ENCODE results near the gene SND1.

Gene SND1

DNA sequence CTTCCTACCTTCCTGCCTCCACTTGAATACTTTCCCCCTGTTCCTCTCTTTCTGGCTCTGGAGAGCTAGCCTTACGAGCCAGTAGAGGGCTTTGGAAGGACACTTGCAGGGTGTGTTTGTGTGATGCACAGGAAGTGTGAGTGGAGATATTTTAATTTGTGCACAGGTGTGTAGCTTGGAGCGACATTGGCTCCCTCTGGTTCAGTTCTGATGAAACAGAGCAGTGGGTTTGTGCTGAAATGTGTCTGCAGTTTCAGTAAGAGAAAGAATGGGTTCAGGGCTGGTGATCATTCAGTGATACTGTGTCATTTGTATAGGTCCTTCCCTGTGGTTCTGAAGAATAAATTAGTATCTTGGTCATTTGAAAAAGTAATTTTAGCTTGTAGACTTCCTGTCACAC lies 86.9 kb downstream of the SND1 start:
- no peak overlapping the region for H3K27ac ChIP-seq (ENCODE audit: low read length)
- H2AFZ ChIP-seq (ENCODE audit: low read length) = no peak overlapping the region
- no peak overlapping the region for H3K4me2 ChIP-seq (ENCODE audit: low read depth, low read length)
- H3K79me2 ChIP-seq (ENCODE audit: low read length) = peaks cover 97% of the 10 kb centered on the region
- H3F3A ChIP-seq (ENCODE audit: insufficient read depth, low read length) = no peaks in the 10 kb centered on the region
- no peak for DNase-seq
- H3K9ac ChIP-seq (ENCODE audit: low read length) = no peak overlapping the region
- no peaks in the 10 kb centered on the region for H3K4me1 ChIP-seq (ENCODE audit: low read length)
- H3K9me2 ChIP-seq (replicated peaks; ENCODE audit: insufficient read depth, low read length) = no peaks in the 10 kb centered on the region
- H4K20me1 ChIP-seq (ENCODE audit: insufficient read depth, low read length) = peaks cover 22% of the 10 kb centered on the region
- no peaks in the 10 kb centered on the region for H3K9me3 ChIP-seq (replicated peaks; ENCODE audit: insufficient read depth, low read length)
- no peak overlapping the region for H3K4me3 ChIP-seq (ENCODE audit: low read length)
- H3K36me3 ChIP-seq (replicated peaks; ENCODE audit: insufficient read depth, low read length) = peaks cover 11% of the 10 kb centered on the region; the same call in 1 of the 2 replicates
- H3K27me3 ChIP-seq (replicated peaks; ENCODE audit: insufficient read depth, low read length) = no peaks in the 10 kb centered on the region
- TF ChIP-seq EZH2 (optimal IDR thresholded peaks at IDR 0.05; ENCODE audit: low read depth, low read length) = no peak
- no peak for TF ChIP-seq CTCF (IDR thresholded peaks at IDR 0.05; ENCODE audit: low read length)
- TF ChIP-seq EZH2phosphoT487 (IDR thresholded peaks at IDR 0.05; ENCODE audit: low read length) = no peak

GRCh38 chr7:127741764-127742375 lies 89.9 kb downstream of the SND1 start:
- H3K9me3 ChIP-seq (replicated peaks; ENCODE audit: insufficient read depth, low read length) = no peaks in the 10 kb centered on the region
- no peak overlapping the region for H3K9ac ChIP-seq (ENCODE audit: low read length)
- no peaks in the 10 kb centered on the region for H3K4me1 ChIP-seq (ENCODE audit: low read length)
- no peak for TF ChIP-seq EZH2 (optimal IDR thresholded peaks at IDR 0.05; ENCODE audit: low read depth, low read length)
- TF ChIP-seq CTCF (IDR thresholded peaks at IDR 0.05; ENCODE audit: low read length) = no peak
- no peak for TF ChIP-seq EZH2phosphoT487 (IDR thresholded peaks at IDR 0.05; ENCODE audit: low read length)
- no peak overlapping the region for H3K4me2 ChIP-seq (ENCODE audit: low read depth, low read length)
- H3F3A ChIP-seq (ENCODE audit: insufficient read depth, low read length) = no peaks in the 10 kb centered on the region
- DNase-seq = no peak
- H2AFZ ChIP-seq (ENCODE audit: low read length) = no peak overlapping the region
- peaks cover 100% of the 10 kb centered on the region for H3K79me2 ChIP-seq (ENCODE audit: low read length)
- 0 out of 2 replicates have a peak, but pooled peaks cover 9% of the 10 kb centered on the region for H3K36me3 ChIP-seq (replicated peaks; ENCODE audit: insufficient read depth, low read length)
- no peak overlapping the region for H3K4me3 ChIP-seq (ENCODE audit: low read length)
- peaks cover 27% of the 10 kb centered on the region for H4K20me1 ChIP-seq (ENCODE audit: insufficient read depth, low read length)
- H3K27ac ChIP-seq (ENCODE audit: low read length) = no peak overlapping the region
- H3K27me3 ChIP-seq (replicated peaks; ENCODE audit: insufficient read depth, low read length) = no peaks in the 10 kb centered on the region
- H3K9me2 ChIP-seq (replicated peaks; ENCODE audit: insufficient read depth, low read length) = no peaks in the 10 kb centered on the region

GRCh38 chr7:127745445-127745844 lies 93.5 kb downstream of the SND1 start:
- H3K27ac ChIP-seq (ENCODE audit: low read length) = no peak overlapping the region
- no peak overlapping the region for H3K9ac ChIP-seq (ENCODE audit: low read length)
- no peaks in the 10 kb centered on the region for H3K4me1 ChIP-seq (ENCODE audit: low read length)
- H2AFZ ChIP-seq (ENCODE audit: low read length) = no peak overlapping the region
- H3K27me3 ChIP-seq (replicated peaks; ENCODE audit: insufficient read depth, low read length) = no peaks in the 10 kb centered on the region
- peaks cover 100% of the 10 kb centered on the region for H3K79me2 ChIP-seq (ENCODE audit: low read length)
- H3K4me3 ChIP-seq (ENCODE audit: low read length) = no peak overlapping the region
- no peaks in the 10 kb centered on the region for H3F3A ChIP-seq (ENCODE audit: insufficient read depth, low read length)
- peaks cover 48% of the 10 kb centered on the region for H4K20me1 ChIP-seq (ENCODE audit: insufficient read depth, low read length)
- H3K9me3 ChIP-seq (replicated peaks; ENCODE audit: insufficient read depth, low read length) = no peaks in the 10 kb centered on the region
- no peak for TF ChIP-seq EZH2phosphoT487 (IDR thresholded peaks at IDR 0.05; ENCODE audit: low read length)
- TF ChIP-seq EZH2 (optimal IDR thresholded peaks at IDR 0.05; ENCODE audit: low read depth, low read length) = no peak
- no peak for TF ChIP-seq CTCF (IDR thresholded peaks at IDR 0.05; ENCODE audit: low read length)
- H3K4me2 ChIP-seq (ENCODE audit: low read depth, low read length) = no peak overlapping the region
- H3K36me3 ChIP-seq (replicated peaks; ENCODE audit: insufficient read depth, low read length) = 0 out of 2 replicates have a peak, but pooled peaks cover 12% of the 10 kb centered on the region
- no peak for DNase-seq
- H3K9me2 ChIP-seq (replicated peaks; ENCODE audit: insufficient read depth, low read length) = no peaks in the 10 kb centered on the region

All from MM.1S (cell line).